CD8-positive, alpha-beta memory T cell (primary cell): Measurements from ENCODE around the gene LSM12. TPM values are rescaled to one million over a fixed set of nuclear protein-coding genes. Genes with fewer than 3 reads are reported as not detected.
A peak's percentile ranks its signal among the peaks of the same experiment; 100 is the strongest.

ENCODE experiments used
- CTCF ChIA-PET: fragments of 350-600 bp; sonication (Branson Sonifier 250); formaldehyde crosslinking; loops from one replicate; lab custom pipeline; 2021; ENCODE audit warnings: antibody characterized with exemption; lab: Charles Lee
- POLR2A ChIA-PET: fragments of 350-600 bp; sonication (Branson Sonifier 250); formaldehyde crosslinking; loops from one replicate; lab custom pipeline; 2021; ENCODE audit warnings: antibody characterized with exemption; lab: Charles Lee
- DNase-seq, 5 donors: peaks; one replicate each; pipeline versions ENCODE4 v3.0.0 to v3.0.0-alpha.2; 2020 to 2022; ENCODE audit warnings: mixed read lengths in 1 of 5
- H3K27ac ChIP-seq: one replicate; pipeline ENCODE4 v1.7.0; 2013; ENCODE audit warnings: low read depth, mild to moderate bottlenecking, low read length, moderate library complexity
- H3K27me3 ChIP-seq: 2 replicates; pipeline ENCODE4 v1.7.0; 2013; ENCODE audit warnings: low read length, mild to moderate bottlenecking; ENCODE audit not compliant: insufficient read depth, poor library complexity, severe bottlenecking
- H3K36me3 ChIP-seq: 2 replicates; pipeline ENCODE4 v1.7.0; 2013; ENCODE audit warnings: mild to moderate bottlenecking, low read length, moderate library complexity; ENCODE audit not compliant: insufficient read depth
- H3K4me1 ChIP-seq: 2 replicates; pipeline ENCODE4 v1.7.0; 2013; ENCODE audit warnings: mild to moderate bottlenecking, low read length, moderate library complexity; ENCODE audit not compliant: insufficient read depth
- H3K4me3 ChIP-seq: 2 replicates; pipeline ENCODE4 v1.7.0; 2013; ENCODE audit warnings: mild to moderate bottlenecking, low read length
- H3K9me3 ChIP-seq: 2 replicates; pipeline ENCODE4 v1.7.0; 2013; ENCODE audit warnings: mild to moderate bottlenecking, low read length
- H3K27ac Mint-ChIP-seq, 8 donors: one replicate each; pipeline ENCODE4 v1.8.0; 2020 to 2021; ENCODE audit warnings: mixed read lengths in 8 of 8, mild to moderate bottlenecking in 6 of 8, inconsistent platforms in 3 of 8, moderate library complexity in 3 of 8
- H3K27me3 Mint-ChIP-seq, 2 donors: one replicate each; pipeline ENCODE4 v1.8.0; 2020 to 2021; ENCODE audit warnings: mixed read lengths in 2 of 2, mild to moderate bottlenecking in 1 of 2, moderate library complexity in 1 of 2
- H3K36me3 Mint-ChIP-seq, 3 donors: one replicate each; pipeline ENCODE4 v1.8.0; 2020 to 2021; ENCODE audit warnings: mixed read lengths in 3 of 3, inconsistent platforms in 1 of 3, mild to moderate bottlenecking in 1 of 3
- H3K4me1 Mint-ChIP-seq, 3 donors: one replicate each; pipeline ENCODE4 v1.8.0; 2020 to 2021; ENCODE audit warnings: mixed read lengths in 3 of 3, inconsistent platforms in 1 of 3, mild to moderate bottlenecking in 1 of 3
- H3K4me3 Mint-ChIP-seq, 7 donors: one replicate each; pipeline ENCODE4 v1.8.0; 2020 to 2021; ENCODE audit warnings: mixed read lengths in 7 of 7, mild to moderate bottlenecking in 6 of 7, moderate library complexity in 4 of 7, inconsistent platforms in 2 of 7
- H3K9me3 Mint-ChIP-seq, 5 donors: one replicate each; pipeline ENCODE4 v1.8.0; 2020 to 2022; ENCODE audit warnings: mixed read lengths in 5 of 5, mild to moderate bottlenecking in 3 of 5, moderate library complexity in 2 of 5, inconsistent platforms in 1 of 5
- polyA plus RNA-seq: library from polyadenylated mRNA; unstranded; fragments of 300-500 nt; fragmentation: Illumina TruSeq; gene quantifications from one replicate; pipeline ENCODE4 v1.2.3, GENCODE V29; 2021
- total RNA-seq, 2 experiments: library from RNA; stranded (reverse); gene quantifications; one replicate each; pipeline ENCODE4 v1.2.3, GENCODE V29; 2021

Gene LSM12
- total and polyA plus RNA-seq, 3 experiments from 2014 or later: 79.9 to 81.9 (median 80.7) TPM

GRCh38 chr17:44110823-44111633 is 44.6 kb upstream of the LSM12 start:
- Histone ChIP-seq H3K27ac (no peak overlapping the region), H3K27me3 (no peaks in the 10 kb centered on the region), H3K9me3 (no peaks in the 10 kb centered on the region), H3K4me3 (no peak overlapping the region), H3K4me1 (peaks cover 22% of the 10 kb centered on the region), H3K36me3 (no peaks in the 10 kb centered on the region)
- Mint-ChIP-seq H3K36me3 (peaks cover 0 to 39% (median 6%) of the 10 kb centered on the region in 3 donors), H3K4me1 (peaks cover 19 to 55% (median 25%) of the 10 kb centered on the region in 3 donors), H3K9me3 (no peaks in the 10 kb centered on the region), H3K27me3 (no peaks in the 10 kb centered on the region), H3K27ac (peak overlapping the region in 2 of 8 donors; percentile 68 to 85), H3K4me3 (peak overlapping the region in 4 of 7 donors; percentile 28 to 49 (median 40))
- ChIA-PET CTCF (interaction anchor here (0.6 to 2.9 kb wide), 3 partner anchors 12 to 167 kb away, joined by 3 to 12 read pairs (median 4); partner anchors contain the start of gene HDAC5), POLR2A (interaction anchor here (0.5 kb wide), 1 partner anchor 10 kb away, joined by 9 read pairs; no protein-coding TSS in a partner anchor)
- peak in 4 of 5 donors; percentile 27 to 77 (median 50) for DNase-seq

DNA sequence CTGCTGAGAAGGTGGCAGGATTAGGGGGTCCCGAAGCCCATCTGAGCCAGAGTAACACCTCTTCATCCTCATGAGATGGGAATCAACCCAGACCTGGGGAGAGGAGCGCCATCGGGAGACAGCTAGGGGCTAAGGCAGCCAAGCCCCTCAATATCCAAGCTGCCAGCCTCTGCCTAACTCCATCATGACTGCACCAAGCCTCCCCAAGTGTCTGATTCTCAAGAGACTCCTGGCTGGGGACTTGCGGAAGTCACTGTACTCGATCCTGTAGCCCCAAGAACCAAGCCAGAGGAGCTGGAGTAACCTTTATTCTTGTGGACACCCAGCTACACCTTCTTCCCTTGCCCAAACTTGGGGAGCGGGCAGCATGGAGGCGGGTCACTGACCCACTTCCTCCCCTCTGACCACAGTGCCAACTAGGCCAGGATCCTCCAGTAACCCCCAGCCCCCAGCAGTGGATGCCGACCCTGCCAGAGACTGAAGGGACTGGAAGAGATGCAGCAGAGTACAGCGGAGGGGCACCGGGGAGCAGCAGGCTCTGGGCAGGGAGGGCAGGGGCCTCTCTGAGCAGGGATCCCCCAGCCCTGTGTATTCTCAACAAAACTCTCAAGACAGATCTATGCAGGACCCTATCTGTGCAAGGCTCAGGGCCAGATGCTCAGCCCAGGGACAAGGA is 43.7 kb upstream of the LSM12 start:
- Mint-ChIP-seq H3K9me3 (no peaks in the 10 kb centered on the region), H3K36me3 (peaks cover 0 to 38% (median 8%) of the 10 kb centered on the region in 3 donors), H3K27me3 (no peaks in the 10 kb centered on the region), H3K4me3 (peak overlapping the region in 1 of 7 donors; percentile 18), H3K27ac (peak overlapping the region in 1 of 8 donors; percentile 68), H3K4me1 (peaks cover 19 to 51% (median 25%) of the 10 kb centered on the region in 3 donors)
- ChIA-PET CTCF (interaction anchor here (0.6 to 1.2 kb wide), 2 partner anchors 166 to 200 kb away, joined by 3 to 4 read pairs; no protein-coding TSS in a partner anchor), POLR2A (interaction anchor here (1.2 kb wide), 1 partner anchor 10 kb away, joined by 4 read pairs; no protein-coding TSS in a partner anchor)
- peaks cover 22% of the 10 kb centered on the region for H3K4me1 ChIP-seq
- no peaks in the 10 kb centered on the region for H3K27me3 ChIP-seq
- no peak overlapping the region for H3K27ac ChIP-seq
- no peaks in the 10 kb centered on the region for H3K36me3 ChIP-seq
- H3K9me3 ChIP-seq: no peaks in the 10 kb centered on the region
- H3K4me3 ChIP-seq: no peak overlapping the region
- DNase-seq: no peak

GRCh38 chr17:44109312-44109630 is 42.8 kb upstream of the LSM12 start:
- no peaks in the 10 kb centered on the region for H3K27me3 ChIP-seq
- no peaks in the 10 kb centered on the region for H3K27me3 Mint-ChIP-seq
- CTCF ChIA-PET: interaction anchor here (0.6 kb wide), 1 partner anchor 199 kb away, joined by 3 read pairs; no protein-coding TSS in a partner anchor
- H3K4me1 ChIP-seq: peaks cover 22% of the 10 kb centered on the region
- H3K4me3 ChIP-seq: no peak overlapping the region
- H3K36me3 Mint-ChIP-seq: peaks cover 0 to 38% (median 8%) of the 10 kb centered on the region in 3 donors
- H3K9me3 ChIP-seq: no peaks in the 10 kb centered on the region
- DNase-seq: no peak
- peaks cover 19 to 49% (median 25%) of the 10 kb centered on the region in 3 donors for H3K4me1 Mint-ChIP-seq
- no peak overlapping the region for H3K27ac Mint-ChIP-seq
- no peak overlapping the region for H3K4me3 Mint-ChIP-seq
- H3K9me3 Mint-ChIP-seq: no peaks in the 10 kb centered on the region
- POLR2A ChIA-PET: interaction anchor here (0.6 to 1.2 kb wide), 2 partner anchors 9 to 335 kb away, joined by 3 to 4 read pairs; no protein-coding TSS in a partner anchor
- no peak overlapping the region for H3K27ac ChIP-seq
- H3K36me3 ChIP-seq: no peaks in the 10 kb centered on the region

- Mint-ChIP-seq H3K9me3 (no peaks in the 10 kb centered on the region), H3K4me3 (peak overlapping the region in 1 of 7 donors; percentile 63)
- POLR2A ChIA-PET: interaction anchor here (0.6 to 1.2 kb wide), 2 partner anchors 9 to 335 kb away, joined by 3 to 4 read pairs; no protein-coding TSS in a partner anchor
These were observed 42.2 kb upstream of the LSM12 start for GRCh38 chr17:44108440-44109311.

DNA sequence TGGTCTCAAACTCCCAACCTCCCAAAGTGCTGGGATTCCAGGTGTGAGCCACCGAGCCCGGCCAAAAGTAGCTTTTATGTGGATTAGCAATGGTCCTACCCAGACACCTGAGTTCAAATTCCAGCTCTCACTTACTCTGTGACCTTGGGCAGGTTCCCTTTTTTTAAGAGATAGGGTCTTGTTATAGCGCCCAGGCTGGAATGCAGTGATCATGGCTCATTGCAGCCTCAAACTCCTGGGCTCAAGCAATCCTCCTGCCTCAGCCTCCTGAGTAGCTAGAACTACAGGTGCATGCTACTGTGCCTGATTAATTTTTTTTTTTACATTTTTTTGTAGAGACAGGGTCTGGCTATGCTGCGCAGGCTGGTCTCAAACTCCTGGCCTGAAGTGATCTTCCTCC is 40.3 kb upstream of the LSM12 start:
- Histone ChIP-seq H3K9me3 (no peaks in the 10 kb centered on the region), H3K36me3 (no peaks in the 10 kb centered on the region), H3K4me1 (peaks cover 14% of the 10 kb centered on the region), H3K27me3 (no peaks in the 10 kb centered on the region), H3K4me3 (no peak overlapping the region), H3K27ac (no peak overlapping the region)
- Mint-ChIP-seq H3K36me3 (peaks cover 0 to 37% (median 6%) of the 10 kb centered on the region in 3 donors), H3K9me3 (no peaks in the 10 kb centered on the region), H3K27ac (no peak overlapping the region), H3K27me3 (no peaks in the 10 kb centered on the region), H3K4me3 (no peak overlapping the region), H3K4me1 (peaks cover 10 to 28% (median 16%) of the 10 kb centered on the region in 3 donors)
- ChIA-PET CTCF (interaction anchor here (0.6 kb wide), 1 partner anchor 14 kb away, joined by 4 read pairs; no protein-coding TSS in a partner anchor), POLR2A (no interaction called here)
- DNase-seq: no peak

More at GRCh38 chr17:44108440-44109311, 42.2 kb upstream of the LSM12 start:
- H3K27ac ChIP-seq: no peak overlapping the region
- no peaks in the 10 kb centered on the region for H3K27me3 ChIP-seq
- H3K36me3 ChIP-seq: no peaks in the 10 kb centered on the region
- Mint-ChIP-seq H3K27me3 (no peaks in the 10 kb centered on the region), H3K27ac (no peak overlapping the region), H3K4me1 (peaks cover 19 to 44% (median 25%) of the 10 kb centered on the region in 3 donors), H3K36me3 (peaks cover 0 to 32% (median 8%) of the 10 kb centered on the region in 3 donors)
- no peak for DNase-seq
- CTCF ChIA-PET: no interaction called here
- H3K4me3 ChIP-seq: no peak overlapping the region
- no peaks in the 10 kb centered on the region for H3K9me3 ChIP-seq
- peaks cover 22% of the 10 kb centered on the region for H3K4me1 ChIP-seq

DNA sequence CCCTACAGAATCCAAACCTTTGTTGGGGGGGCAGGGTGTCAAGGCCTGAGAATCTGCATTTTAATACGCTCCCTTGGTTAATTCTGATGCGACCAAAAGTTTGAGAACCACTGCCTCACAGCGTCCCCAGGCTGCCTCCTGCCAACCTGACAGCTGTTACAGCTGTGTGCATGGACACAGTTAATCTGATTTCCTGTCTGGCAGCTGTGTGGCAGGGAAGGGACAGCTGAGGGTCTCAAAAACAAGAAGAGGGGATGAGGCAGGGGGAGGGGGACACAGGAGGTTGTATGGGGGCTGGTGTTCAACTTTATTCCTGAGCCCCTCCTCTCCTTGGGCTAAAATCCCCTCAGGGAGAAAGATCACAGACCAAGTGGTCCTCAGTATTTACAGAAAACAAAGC is 39.5 kb upstream of the LSM12 start:
- Histone ChIP-seq H3K4me3 (no peak overlapping the region), H3K27me3 (no peaks in the 10 kb centered on the region), H3K4me1 (peaks cover 7% of the 10 kb centered on the region), H3K9me3 (no peaks in the 10 kb centered on the region), H3K36me3 (no peaks in the 10 kb centered on the region), H3K27ac (no peak overlapping the region)
- Mint-ChIP-seq H3K27ac (peak overlapping the region in 1 of 8 donors; percentile 81), H3K4me1 (peaks cover 4 to 22% (median 11%) of the 10 kb centered on the region in 3 donors), H3K9me3 (no peaks in the 10 kb centered on the region), H3K36me3 (peaks cover 0 to 41% (median 5%) of the 10 kb centered on the region in 3 donors), H3K4me3 (no peak overlapping the region), H3K27me3 (no peaks in the 10 kb centered on the region)
- DNase-seq: no peak
- ChIA-PET CTCF (interaction anchor here (1.1 kb wide), 1 partner anchor 10 kb away, joined by 3 read pairs; no protein-coding TSS in a partner anchor), POLR2A (no interaction called here)

DNA sequence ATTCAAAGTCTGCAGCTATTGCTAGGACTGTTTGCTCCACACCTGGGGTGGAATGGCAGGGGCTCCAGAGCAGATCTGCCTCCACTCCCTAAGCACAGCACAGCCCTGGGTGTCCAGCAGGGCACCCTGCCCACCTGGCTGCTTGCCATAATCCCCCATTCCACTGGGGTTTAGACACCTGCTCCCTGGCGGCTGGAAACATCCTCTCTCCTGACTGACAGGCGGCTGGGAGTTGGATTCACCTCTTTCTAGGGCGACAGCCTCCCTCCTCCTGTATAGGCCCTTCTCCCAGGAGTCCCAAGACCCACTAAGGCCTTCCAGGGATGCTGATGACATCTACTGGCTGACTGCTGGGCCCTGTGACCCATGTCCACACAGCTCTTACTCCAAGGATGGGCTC is 39.0 kb upstream of the LSM12 start:
- Mint-ChIP-seq H3K4me1 (peaks cover 4 to 18% (median 9%) of the 10 kb centered on the region in 3 donors), H3K9me3 (no peaks in the 10 kb centered on the region), H3K4me3 (no peak overlapping the region), H3K36me3 (peaks cover 0 to 41% (median 5%) of the 10 kb centered on the region in 3 donors), H3K27ac (no peak overlapping the region), H3K27me3 (no peaks in the 10 kb centered on the region)
- no peaks in the 10 kb centered on the region for H3K9me3 ChIP-seq
- ChIA-PET POLR2A (no interaction called here), CTCF (interaction anchor here (1.1 kb wide), 1 partner anchor 10 kb away, joined by 3 read pairs; no protein-coding TSS in a partner anchor)
- H3K27ac ChIP-seq: no peak overlapping the region
- peaks cover 4% of the 10 kb centered on the region for H3K4me1 ChIP-seq
- H3K4me3 ChIP-seq: no peak overlapping the region
- no peaks in the 10 kb centered on the region for H3K36me3 ChIP-seq
- no peaks in the 10 kb centered on the region for H3K27me3 ChIP-seq
- DNase-seq: no peak
